Measurements from ENCODE around the gene IMPA2.
"Not testable (repeated sequence)": the region's sequence is repeated elsewhere in the genome, so short reads cannot be mapped to it uniquely, and the experiment has no call there.

Gene IMPA2

GRCh38 chr18:11955239-11956029 lies 25.9 kb upstream of the IMPA2 start:
- no peak for TF ChIP-seq CTCF (IDR thresholded peaks at IDR 0.05; ENCODE audit: low read depth, low read length)
- DNase-seq (ENCODE audit: extremely low read depth, low read depth), result no peak

GRCh38 chr18:11956371-11957308 lies 24.7 kb upstream of the IMPA2 start:
- no peak for DNase-seq (ENCODE audit: extremely low read depth, low read depth)
- no peak for TF ChIP-seq CTCF (IDR thresholded peaks at IDR 0.05; ENCODE audit: low read depth, low read length)

GRCh38 chr18:11957636-11958035 lies 23.7 kb upstream of the IMPA2 start:
- DNase-seq (ENCODE audit: extremely low read depth, low read depth), result no peak
- TF ChIP-seq CTCF (IDR thresholded peaks at IDR 0.05; ENCODE audit: low read depth, low read length), result no peak

GRCh38 chr18:11959651-11960050 lies 21.7 kb upstream of the IMPA2 start:
- not testable (repeated sequence) for DNase-seq (ENCODE audit: extremely low read depth, low read depth)

GRCh38 chr18:11960743-11961380 lies 20.4 kb upstream of the IMPA2 start:
- no peak for DNase-seq (ENCODE audit: extremely low read depth, low read depth)
- no peak for TF ChIP-seq CTCF (IDR thresholded peaks at IDR 0.05; ENCODE audit: low read depth, low read length)

- no peak for TF ChIP-seq CTCF (IDR thresholded peaks at IDR 0.05; ENCODE audit: low read depth, low read length)
- DNase-seq (ENCODE audit: extremely low read depth, low read depth), result no peak
Measured at GRCh38 chr18:11962597-11962996, 18.7 kb upstream of the IMPA2 start.

- no peak for DNase-seq (ENCODE audit: extremely low read depth, low read depth)
- peak; percentile 4 for TF ChIP-seq CTCF (IDR thresholded peaks at IDR 0.05; ENCODE audit: low read depth, low read length)
Measured at GRCh38 chr18:11963991-11964484, 17.3 kb upstream of the IMPA2 start.
